ENCODE measurements around the gene EXOSC3.

Gene EXOSC3

GRCh38 chr9:37730256-37730655 lies 54.6 kb downstream of the EXOSC3 start:
- no peak for TF ChIP-seq ZNF426 (tag by site-specific recombination; IDR thresholded peaks at IDR 0.05)
- H3K27ac ChIP-seq (ENCODE audit: extremely low read depth, low read depth, low read length), result no peak overlapping the region
- no peaks in the 10 kb centered on the region for H3K9me3 ChIP-seq (ENCODE audit: control insufficient read depth, insufficient read depth, low read depth, low read length)
- ChIA-PET POLR2A (no interaction called here), CTCF (interaction anchor here (0.8 kb wide), 1 partner anchor 80 kb away, joined by 3 read pairs; the partner anchor contains the start of gene FRMPD1)
- H3K36me3 ChIP-seq (ENCODE audit: control insufficient read depth in 2 of 2, insufficient read depth in 1 of 2, low read length in 2 of 2), result no peaks in the 10 kb centered on the region
- H3K4me1 ChIP-seq (ENCODE audit: control insufficient read depth, insufficient read depth, low read length), result no peaks in the 10 kb centered on the region
- no peak overlapping the region for H3K4me3 ChIP-seq (ENCODE audit: low read depth, low read length)

All from HEK293 (cell line).